Measurements from ENCODE around the gene SELP. TPM values are rescaled to one million over a fixed set of nuclear protein-coding genes. Genes with fewer than 3 reads are reported as not detected.

The SELP gene
- total and polyA plus RNA-seq, 4 donors = 1.7 to 8.1 (median 2.4) TPM

DNA sequence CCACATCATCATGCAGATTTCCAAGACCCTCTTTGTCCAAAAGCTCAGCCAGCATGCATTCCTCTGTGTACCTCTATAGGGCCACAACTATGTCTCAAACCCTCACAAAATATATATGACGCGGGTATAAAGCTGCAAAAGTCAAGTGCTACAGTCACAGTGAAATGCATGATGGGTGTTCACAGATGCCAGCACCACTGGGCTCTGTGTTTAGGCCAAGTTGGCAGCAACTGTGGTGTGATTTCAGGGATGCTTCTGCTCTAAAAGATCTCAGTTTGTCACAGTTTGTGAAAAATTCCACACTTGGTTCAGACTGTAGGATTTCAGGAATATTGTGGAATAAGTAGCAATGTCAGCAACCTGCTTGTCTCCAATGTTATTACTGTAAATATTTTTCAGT lies 23.9 kb upstream of the SELP start:
- no peak for DNase-seq (ENCODE audit: low spot score)
- H3K27ac ChIP-seq (ENCODE audit: low read depth in 1 of 2, low read length in 2 of 2) = no peak overlapping the region
- H3K4me3 ChIP-seq (ENCODE audit: low read depth in 1 of 3, low read length in 3 of 3) = no peak overlapping the region
- no peak overlapping the region for H3K9ac ChIP-seq (ENCODE audit: low read depth in 1 of 2, low read length in 2 of 2)
- H3K27me3 ChIP-seq (ENCODE audit: control insufficient read depth in 4 of 4, insufficient read depth in 4 of 4, low read length in 3 of 4) = no peaks in the 10 kb centered on the region
- TF ChIP-seq YY1 (IDR thresholded peaks at IDR 0.05) = no peak
- TF ChIP-seq, protein P1, sequence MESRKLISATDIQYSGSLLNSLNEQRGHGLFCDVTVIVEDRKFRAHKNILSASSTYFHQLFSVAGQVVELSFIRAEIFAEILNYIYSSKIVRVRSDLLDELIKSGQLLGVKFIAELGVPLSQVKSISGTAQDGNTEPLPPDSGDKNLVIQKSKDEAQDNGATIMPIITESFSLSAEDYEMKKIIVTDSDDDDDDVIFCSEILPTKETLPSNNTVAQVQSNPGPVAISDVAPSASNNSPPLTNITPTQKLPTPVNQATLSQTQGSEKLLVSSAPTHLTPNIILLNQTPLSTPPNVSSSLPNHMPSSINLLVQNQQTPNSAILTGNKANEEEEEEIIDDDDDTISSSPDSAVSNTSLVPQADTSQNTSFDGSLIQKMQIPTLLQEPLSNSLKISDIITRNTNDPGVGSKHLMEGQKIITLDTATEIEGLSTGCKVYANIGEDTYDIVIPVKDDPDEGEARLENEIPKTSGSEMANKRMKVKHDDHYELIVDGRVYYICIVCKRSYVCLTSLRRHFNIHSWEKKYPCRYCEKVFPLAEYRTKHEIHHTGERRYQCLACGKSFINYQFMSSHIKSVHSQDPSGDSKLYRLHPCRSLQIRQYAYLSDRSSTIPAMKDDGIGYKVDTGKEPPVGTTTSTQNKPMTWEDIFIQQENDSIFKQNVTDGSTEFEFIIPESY (IDR thresholded peaks at IDR 0.05) = no peak
- TF ChIP-seq HNF4G (IDR thresholded peaks at IDR 0.05) = no peak
- no peak for TF ChIP-seq JUND (IDR thresholded peaks at IDR 0.05)
- TF ChIP-seq, protein P2, sequence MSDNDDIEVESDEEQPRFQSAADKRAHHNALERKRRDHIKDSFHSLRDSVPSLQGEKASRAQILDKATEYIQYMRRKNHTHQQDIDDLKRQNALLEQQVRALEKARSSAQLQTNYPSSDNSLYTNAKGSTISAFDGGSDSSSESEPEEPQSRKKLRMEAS (IDR thresholded peaks at IDR 0.05) = no peak
- no peak for TF ChIP-seq SP1 (IDR thresholded peaks at IDR 0.05)
- no peak for TF ChIP-seq HNF4A (conservative IDR thresholded peaks at IDR 0.05)
- TF ChIP-seq RAD21 (IDR thresholded peaks at IDR 0.05) = no peak
- no peak for TF ChIP-seq FOXA2 (IDR thresholded peaks at IDR 0.05)
- no peak for TF ChIP-seq EGR1 (IDR thresholded peaks at IDR 0.05; ENCODE audit: low read depth in 2 of 2)
- H3K36me3 ChIP-seq (ENCODE audit: control insufficient read depth in 4 of 4, insufficient read depth in 3 of 4, low read depth in 1 of 4, low read length in 3 of 4) = no peaks in the 10 kb centered on the region
- H3K9me3 ChIP-seq (ENCODE audit: control insufficient read depth in 4 of 4, low read length in 3 of 4) = no peaks in the 10 kb centered on the region
- no peaks in the 10 kb centered on the region for H3K4me1 ChIP-seq (ENCODE audit: control insufficient read depth in 4 of 4, insufficient read depth in 4 of 4, low read length in 3 of 4)
- 91% methylated on average over 2 of the region's 2 CpGs for WGBS

GRCh38 chr1:169651035-169651434 lies 21.1 kb upstream of the SELP start:
- H3K4me1 ChIP-seq (ENCODE audit: control insufficient read depth in 4 of 4, insufficient read depth in 4 of 4, low read length in 3 of 4) = no peaks in the 10 kb centered on the region
- no peaks in the 10 kb centered on the region for H3K9me3 ChIP-seq (ENCODE audit: control insufficient read depth in 4 of 4, low read length in 3 of 4)
- H3K9ac ChIP-seq (ENCODE audit: low read depth in 1 of 2, low read length in 2 of 2) = no peak overlapping the region
- no peak for DNase-seq (ENCODE audit: low spot score)
- 79% methylated on average over 2 of the region's 2 CpGs for WGBS
- H3K36me3 ChIP-seq (ENCODE audit: control insufficient read depth in 4 of 4, insufficient read depth in 3 of 4, low read depth in 1 of 4, low read length in 3 of 4) = no peaks in the 10 kb centered on the region
- H3K27me3 ChIP-seq (ENCODE audit: control insufficient read depth in 4 of 4, insufficient read depth in 4 of 4, low read length in 3 of 4) = no peaks in the 10 kb centered on the region
- TF ChIP-seq TAF1 (conservative IDR thresholded peaks at IDR 0.05) = no peak
- no peak for TF ChIP-seq HNF4G (IDR thresholded peaks at IDR 0.05)
- TF ChIP-seq YY1 (IDR thresholded peaks at IDR 0.05) = no peak
- no peak for TF ChIP-seq FOXA2 (IDR thresholded peaks at IDR 0.05)
- no peak for TF ChIP-seq NR2F2 (IDR thresholded peaks at IDR 0.05)
- TF ChIP-seq, protein P2 (IDR thresholded peaks at IDR 0.05) = no peak
- TF ChIP-seq FOXA1 (IDR thresholded peaks at IDR 0.05) = no peak
- TF ChIP-seq, protein P1 (IDR thresholded peaks at IDR 0.05) = no peak
- no peak for TF ChIP-seq GABPA (IDR thresholded peaks at IDR 0.05 in 1 of 2, conservative IDR thresholded peaks at IDR 0.05 in 1 of 2)
- TF ChIP-seq, protein P3, sequence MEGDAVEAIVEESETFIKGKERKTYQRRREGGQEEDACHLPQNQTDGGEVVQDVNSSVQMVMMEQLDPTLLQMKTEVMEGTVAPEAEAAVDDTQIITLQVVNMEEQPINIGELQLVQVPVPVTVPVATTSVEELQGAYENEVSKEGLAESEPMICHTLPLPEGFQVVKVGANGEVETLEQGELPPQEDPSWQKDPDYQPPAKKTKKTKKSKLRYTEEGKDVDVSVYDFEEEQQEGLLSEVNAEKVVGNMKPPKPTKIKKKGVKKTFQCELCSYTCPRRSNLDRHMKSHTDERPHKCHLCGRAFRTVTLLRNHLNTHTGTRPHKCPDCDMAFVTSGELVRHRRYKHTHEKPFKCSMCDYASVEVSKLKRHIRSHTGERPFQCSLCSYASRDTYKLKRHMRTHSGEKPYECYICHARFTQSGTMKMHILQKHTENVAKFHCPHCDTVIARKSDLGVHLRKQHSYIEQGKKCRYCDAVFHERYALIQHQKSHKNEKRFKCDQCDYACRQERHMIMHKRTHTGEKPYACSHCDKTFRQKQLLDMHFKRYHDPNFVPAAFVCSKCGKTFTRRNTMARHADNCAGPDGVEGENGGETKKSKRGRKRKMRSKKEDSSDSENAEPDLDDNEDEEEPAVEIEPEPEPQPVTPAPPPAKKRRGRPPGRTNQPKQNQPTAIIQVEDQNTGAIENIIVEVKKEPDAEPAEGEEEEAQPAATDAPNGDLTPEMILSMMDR (IDR thresholded peaks at IDR 0.05; ENCODE audit: low read depth, low read length, missing input control) = no peak
- no peak for TF ChIP-seq JUND (IDR thresholded peaks at IDR 0.05)
- TF ChIP-seq, protein P4, sequence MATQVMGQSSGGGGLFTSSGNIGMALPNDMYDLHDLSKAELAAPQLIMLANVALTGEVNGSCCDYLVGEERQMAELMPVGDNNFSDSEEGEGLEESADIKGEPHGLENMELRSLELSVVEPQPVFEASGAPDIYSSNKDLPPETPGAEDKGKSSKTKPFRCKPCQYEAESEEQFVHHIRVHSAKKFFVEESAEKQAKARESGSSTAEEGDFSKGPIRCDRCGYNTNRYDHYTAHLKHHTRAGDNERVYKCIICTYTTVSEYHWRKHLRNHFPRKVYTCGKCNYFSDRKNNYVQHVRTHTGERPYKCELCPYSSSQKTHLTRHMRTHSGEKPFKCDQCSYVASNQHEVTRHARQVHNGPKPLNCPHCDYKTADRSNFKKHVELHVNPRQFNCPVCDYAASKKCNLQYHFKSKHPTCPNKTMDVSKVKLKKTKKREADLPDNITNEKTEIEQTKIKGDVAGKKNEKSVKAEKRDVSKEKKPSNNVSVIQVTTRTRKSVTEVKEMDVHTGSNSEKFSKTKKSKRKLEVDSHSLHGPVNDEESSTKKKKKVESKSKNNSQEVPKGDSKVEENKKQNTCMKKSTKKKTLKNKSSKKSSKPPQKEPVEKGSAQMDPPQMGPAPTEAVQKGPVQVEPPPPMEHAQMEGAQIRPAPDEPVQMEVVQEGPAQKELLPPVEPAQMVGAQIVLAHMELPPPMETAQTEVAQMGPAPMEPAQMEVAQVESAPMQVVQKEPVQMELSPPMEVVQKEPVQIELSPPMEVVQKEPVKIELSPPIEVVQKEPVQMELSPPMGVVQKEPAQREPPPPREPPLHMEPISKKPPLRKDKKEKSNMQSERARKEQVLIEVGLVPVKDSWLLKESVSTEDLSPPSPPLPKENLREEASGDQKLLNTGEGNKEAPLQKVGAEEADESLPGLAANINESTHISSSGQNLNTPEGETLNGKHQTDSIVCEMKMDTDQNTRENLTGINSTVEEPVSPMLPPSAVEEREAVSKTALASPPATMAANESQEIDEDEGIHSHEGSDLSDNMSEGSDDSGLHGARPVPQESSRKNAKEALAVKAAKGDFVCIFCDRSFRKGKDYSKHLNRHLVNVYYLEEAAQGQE (IDR thresholded peaks at IDR 0.05) = no peak
- no peak overlapping the region for H3K4me3 ChIP-seq (ENCODE audit: low read depth in 1 of 3, low read length in 3 of 3)
- no peak overlapping the region for H3K27ac ChIP-seq (ENCODE audit: low read depth in 1 of 2, low read length in 2 of 2)

Data from liver (tissue), 9 donors.